Stimulated activated memory B cell treated with anti-CD40 and anti-IgM and Interleukin-4, amounts not matched to agents 10 μg/mL and 1 μg/mL and 100 μg/mL, for 72 hours (primary cell): Measurements from ENCODE around the gene ZBTB16.

Experiments used
- ATAC-seq: fragments of 150-1000 bp; cut with Tn5 transposase; 2 replicates; pipeline ENCODE4 v1.10.0; 2021
- H3K27ac Mint-ChIP-seq: one replicate; pipeline ENCODE4 v1.8.0; 2022; ENCODE audit warnings: mild to moderate bottlenecking, mixed read lengths
- H3K27me3 Mint-ChIP-seq: one replicate; pipeline ENCODE4 v1.8.0; 2022; ENCODE audit warnings: mixed read lengths
- H3K36me3 Mint-ChIP-seq: one replicate; pipeline ENCODE4 v1.8.0; 2022; ENCODE audit warnings: mixed read lengths
- H3K4me1 Mint-ChIP-seq: one replicate; pipeline ENCODE4 v1.8.0; 2022; ENCODE audit warnings: mixed read lengths
- H3K4me3 Mint-ChIP-seq: one replicate; pipeline ENCODE4 v1.8.0; 2022; ENCODE audit warnings: mild to moderate bottlenecking, moderate library complexity, mixed read lengths
- H3K9me3 Mint-ChIP-seq: one replicate; pipeline ENCODE4 v1.8.0; 2022; ENCODE audit warnings: mixed read lengths

The ZBTB16 gene

GRCh38 chr11:114181752-114182151, 122.2 kb downstream of the ZBTB16 start:
- H3K4me1 Mint-ChIP-seq: peaks cover 54% of the 10 kb centered on the region
- H3K27ac Mint-ChIP-seq: peak overlapping the region; percentile 31
- H3K36me3 Mint-ChIP-seq: no peaks in the 10 kb centered on the region
- H3K9me3 Mint-ChIP-seq: no peaks in the 10 kb centered on the region
- H3K4me3 Mint-ChIP-seq: no peak overlapping the region
- peaks cover 8% of the 10 kb centered on the region for H3K27me3 Mint-ChIP-seq
- no peak for ATAC-seq

GRCh38 chr11:114182471-114183043, 123.0 kb downstream of the ZBTB16 start:
- Mint-ChIP-seq H3K36me3 (no peaks in the 10 kb centered on the region), H3K4me1 (peaks cover 62% of the 10 kb centered on the region), H3K9me3 (no peaks in the 10 kb centered on the region), H3K27ac (no peak overlapping the region), H3K27me3 (peaks cover 8% of the 10 kb centered on the region), H3K4me3 (no peak overlapping the region)
- no peak for ATAC-seq

- Mint-ChIP-seq H3K27me3 (peaks cover 8% of the 10 kb centered on the region), H3K36me3 (no peaks in the 10 kb centered on the region), H3K9me3 (no peaks in the 10 kb centered on the region), H3K27ac (no peak overlapping the region), H3K4me3 (no peak overlapping the region), H3K4me1 (peaks cover 64% of the 10 kb centered on the region)
- ATAC-seq: no peak
These were observed 123.6 kb downstream of the ZBTB16 start for GRCh38 chr11:114183044-114183511.

GRCh38 chr11:114185436-114185835, 125.9 kb downstream of the ZBTB16 start:
- peaks cover 50% of the 10 kb centered on the region for H3K4me1 Mint-ChIP-seq
- H3K4me3 Mint-ChIP-seq: no peak overlapping the region
- ATAC-seq: peak; percentile 35
- peak overlapping the region; percentile 1 for H3K27ac Mint-ChIP-seq
- no peaks in the 10 kb centered on the region for H3K36me3 Mint-ChIP-seq
- peaks cover under 1% of the 10 kb centered on the region for H3K9me3 Mint-ChIP-seq
- H3K27me3 Mint-ChIP-seq: peaks cover 5% of the 10 kb centered on the region

- Mint-ChIP-seq H3K4me1 (peaks cover 45% of the 10 kb centered on the region), H3K27me3 (no peaks in the 10 kb centered on the region), H3K27ac (peak overlapping the region; percentile 3), H3K36me3 (peaks cover 10% of the 10 kb centered on the region), H3K9me3 (peaks cover 9% of the 10 kb centered on the region), H3K4me3 (no peak overlapping the region)
- peak; percentile 88 for ATAC-seq
These were observed 127.7 kb downstream of the ZBTB16 start for GRCh38 chr11:114187173-114187572.

GRCh38 chr11:114188851-114189570, 129.5 kb downstream of the ZBTB16 start:
- Mint-ChIP-seq H3K9me3 (peaks cover 9% of the 10 kb centered on the region), H3K27me3 (no peaks in the 10 kb centered on the region), H3K36me3 (peaks cover 10% of the 10 kb centered on the region), H3K4me3 (no peak overlapping the region), H3K4me1 (peaks cover 35% of the 10 kb centered on the region), H3K27ac (no peak overlapping the region)
- no peak for ATAC-seq

- Mint-ChIP-seq H3K9me3 (peaks cover 9% of the 10 kb centered on the region), H3K4me3 (no peak overlapping the region), H3K27me3 (no peaks in the 10 kb centered on the region), H3K27ac (no peak overlapping the region), H3K36me3 (peaks cover 10% of the 10 kb centered on the region), H3K4me1 (peaks cover 36% of the 10 kb centered on the region)
- ATAC-seq: no peak
These were observed 131.1 kb downstream of the ZBTB16 start for GRCh38 chr11:114190630-114191029.

- no peak overlapping the region for H3K4me3 Mint-ChIP-seq
- no peak overlapping the region for H3K27ac Mint-ChIP-seq
- peaks cover 9% of the 10 kb centered on the region for H3K9me3 Mint-ChIP-seq
- H3K27me3 Mint-ChIP-seq: no peaks in the 10 kb centered on the region
- H3K4me1 Mint-ChIP-seq: peaks cover 34% of the 10 kb centered on the region
- peaks cover 10% of the 10 kb centered on the region for H3K36me3 Mint-ChIP-seq
- ATAC-seq: no peak
These were observed 132.4 kb downstream of the ZBTB16 start for GRCh38 chr11:114191893-114192292.

- peaks cover 9% of the 10 kb centered on the region for H3K9me3 Mint-ChIP-seq
- no peaks in the 10 kb centered on the region for H3K27me3 Mint-ChIP-seq
- no peak for ATAC-seq
- peaks cover 10% of the 10 kb centered on the region for H3K36me3 Mint-ChIP-seq
- peak overlapping the region; percentile 24 for H3K27ac Mint-ChIP-seq
- no peak overlapping the region for H3K4me3 Mint-ChIP-seq
- peaks cover 33% of the 10 kb centered on the region for H3K4me1 Mint-ChIP-seq
These were observed 133.4 kb downstream of the ZBTB16 start for GRCh38 chr11:114192841-114193389.

- Mint-ChIP-seq H3K4me1 (peaks cover 25% of the 10 kb centered on the region), H3K36me3 (peaks cover 10% of the 10 kb centered on the region), H3K27me3 (no peaks in the 10 kb centered on the region), H3K4me3 (no peak overlapping the region), H3K27ac (peak overlapping the region; percentile 24), H3K9me3 (peaks cover 9% of the 10 kb centered on the region)
- no peak for ATAC-seq
These were observed 134.5 kb downstream of the ZBTB16 start for GRCh38 chr11:114193730-114194679.

GRCh38 chr11:114194702-114195101, 135.2 kb downstream of the ZBTB16 start:
- H3K27me3 Mint-ChIP-seq: no peaks in the 10 kb centered on the region
- peaks cover 9% of the 10 kb centered on the region for H3K9me3 Mint-ChIP-seq
- H3K27ac Mint-ChIP-seq: peak overlapping the region; percentile 50
- peaks cover 24% of the 10 kb centered on the region for H3K4me1 Mint-ChIP-seq
- peaks cover 10% of the 10 kb centered on the region for H3K36me3 Mint-ChIP-seq
- H3K4me3 Mint-ChIP-seq: no peak overlapping the region
- ATAC-seq: no peak

GRCh38 chr11:114195151-114195550, 135.6 kb downstream of the ZBTB16 start:
- peak overlapping the region; percentile 50 for H3K27ac Mint-ChIP-seq
- peaks cover 24% of the 10 kb centered on the region for H3K4me1 Mint-ChIP-seq
- peaks cover 9% of the 10 kb centered on the region for H3K9me3 Mint-ChIP-seq
- ATAC-seq: no peak
- no peak overlapping the region for H3K4me3 Mint-ChIP-seq
- peaks cover 10% of the 10 kb centered on the region for H3K36me3 Mint-ChIP-seq
- H3K27me3 Mint-ChIP-seq: no peaks in the 10 kb centered on the region

GRCh38 chr11:114195981-114196731, 136.6 kb downstream of the ZBTB16 start:
- Mint-ChIP-seq H3K9me3 (peaks cover 4% of the 10 kb centered on the region), H3K4me3 (no peak overlapping the region), H3K4me1 (peaks cover 24% of the 10 kb centered on the region), H3K27ac (peak overlapping the region; percentile 82), H3K27me3 (no peaks in the 10 kb centered on the region), H3K36me3 (peaks cover 6% of the 10 kb centered on the region)
- no peak for ATAC-seq

GRCh38 chr11:114196997-114197703, 137.6 kb downstream of the ZBTB16 start:
- Mint-ChIP-seq H3K4me1 (peaks cover 24% of the 10 kb centered on the region), H3K27me3 (no peaks in the 10 kb centered on the region), H3K27ac (peak overlapping the region; percentile 82), H3K9me3 (no peaks in the 10 kb centered on the region), H3K4me3 (peak overlapping the region; percentile 24), H3K36me3 (no peaks in the 10 kb centered on the region)
- ATAC-seq: peak; percentile 86
